ENCODE measurements around the gene ADRA2B. TPM values are rescaled to one million over a fixed set of nuclear protein-coding genes. Genes with fewer than 3 reads are reported as not detected.

The ADRA2B gene
- polyA plus RNA-seq, 2 of the 4 experiments (the other 2 are of a cell fraction) = 0.03 to 0.05 TPM

DNA sequence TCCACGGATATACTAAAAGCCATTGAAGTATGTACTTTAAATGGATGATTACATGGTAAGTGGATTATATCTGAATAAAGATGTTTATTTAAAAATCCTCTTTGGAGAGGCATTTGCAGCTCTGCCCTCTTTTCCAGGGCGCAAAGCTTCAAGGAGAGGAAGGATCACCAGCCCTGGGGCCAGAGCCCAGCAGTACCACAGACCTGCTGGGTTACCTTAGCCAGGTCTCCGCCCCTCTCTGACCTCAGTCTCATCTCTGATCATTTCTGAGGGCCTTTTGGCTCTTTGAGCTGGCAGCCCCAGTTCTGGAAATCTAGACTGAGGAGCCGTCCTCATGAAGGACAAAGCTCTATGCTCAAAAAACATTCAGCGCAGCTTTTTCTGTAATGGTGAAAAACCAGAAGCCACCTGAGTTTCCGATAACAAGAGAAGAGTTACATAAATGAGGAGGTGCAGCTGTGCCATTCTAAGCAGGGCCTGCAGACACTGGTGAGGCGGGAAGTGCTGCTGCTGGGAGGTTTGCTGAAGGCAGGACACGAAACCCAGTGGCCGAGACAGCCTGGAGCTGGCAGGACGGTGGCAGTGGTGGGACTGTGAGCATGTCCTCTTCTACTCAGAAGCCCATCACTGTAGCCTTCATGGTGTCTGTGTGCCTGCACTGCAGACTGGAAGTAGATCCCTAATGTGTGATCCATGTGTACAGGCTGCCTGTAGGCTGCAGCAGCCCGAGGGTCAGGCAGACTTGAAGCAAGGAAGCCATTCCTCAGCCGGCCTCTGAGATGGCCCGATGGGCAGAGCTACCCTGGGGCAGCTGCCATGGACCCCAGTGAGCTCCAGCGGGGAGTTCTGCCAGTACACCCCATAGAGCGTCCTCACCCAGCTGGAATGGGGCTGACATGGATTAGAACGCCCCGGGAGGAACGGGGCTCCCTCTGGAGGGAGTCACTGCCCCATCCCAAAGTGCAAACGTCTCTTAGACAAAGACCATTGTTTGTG is 27.7 kb downstream of the ADRA2B start:
- DNase-seq (ENCODE audit: low read depth in 1 of 2, low spot score in 1 of 2) (no peak), FAIRE-seq (no peak), ATAC-seq (no peak)
- H3K4me3 ChIP-seq = no peak overlapping the region
- POLR2A ChIA-PET = interaction anchor here (1.4 kb wide), 1 partner anchor 11 kb away, joined by 3 read pairs; no protein-coding TSS in a partner anchor
- TF ChIP-seq TP53 (CRISPR knock-in tag; IDR thresholded peaks at IDR 0.05) (no peak), NFE2L2 (conservative IDR thresholded peaks at IDR 0.05; ENCODE audit: low read length) (no peak), FOXS1 (CRISPR knock-in tag; IDR thresholded peaks at IDR 0.05) (no peak), GATA3 (IDR thresholded peaks at IDR 0.05; ENCODE audit: borderline replicate concordance) (no peak), HDAC2 (IDR thresholded peaks at IDR 0.05) (no peak), E2F6 (IDR thresholded peaks at IDR 0.05; ENCODE audit: borderline replicate concordance, low read depth) (no peak), REST (IDR thresholded peaks at IDR 0.05) (no peak), HOXB5 (CRISPR knock-in tag; IDR thresholded peaks at IDR 0.05) (no peak), PHF8 (IDR thresholded peaks at IDR 0.05; ENCODE audit: borderline replicate concordance, low read depth) (no peak), RNF2 (IDR thresholded peaks at IDR 0.05; ENCODE audit: borderline replicate concordance, low read depth) (no peak), ATOH8 (CRISPR knock-in tag; IDR thresholded peaks at IDR 0.05; ENCODE audit: low read depth) (no peak), JUN (IDR thresholded peaks at IDR 0.05) (no peak), ZSCAN20 (CRISPR knock-in tag; IDR thresholded peaks at IDR 0.05) (no peak), RAD21 (conservative IDR thresholded peaks at IDR 0.05 in 1 of 2, IDR thresholded peaks at IDR 0.05 in 1 of 2) (no peak), RFX5 (IDR thresholded peaks at IDR 0.05) (no peak), ZNF302 (CRISPR knock-in tag; IDR thresholded peaks at IDR 0.05) (no peak), ELK1 (IDR thresholded peaks at IDR 0.05; ENCODE audit: low read depth, low read length) (no peak)
- TF ChIP-seq, protein P1, sequence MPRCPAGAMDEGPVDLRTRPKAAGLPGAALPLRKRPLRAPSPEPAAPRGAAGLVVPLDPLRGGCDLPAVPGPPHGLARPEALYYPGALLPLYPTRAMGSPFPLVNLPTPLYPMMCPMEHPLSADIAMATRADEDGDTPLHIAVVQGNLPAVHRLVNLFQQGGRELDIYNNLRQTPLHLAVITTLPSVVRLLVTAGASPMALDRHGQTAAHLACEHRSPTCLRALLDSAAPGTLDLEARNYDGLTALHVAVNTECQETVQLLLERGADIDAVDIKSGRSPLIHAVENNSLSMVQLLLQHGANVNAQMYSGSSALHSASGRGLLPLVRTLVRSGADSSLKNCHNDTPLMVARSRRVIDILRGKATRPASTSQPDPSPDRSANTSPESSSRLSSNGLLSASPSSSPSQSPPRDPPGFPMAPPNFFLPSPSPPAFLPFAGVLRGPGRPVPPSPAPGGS (IDR thresholded peaks at IDR 0.05) = no peak
- H3K4me2 ChIP-seq = no peak overlapping the region
- no peak overlapping the region for H3K27ac ChIP-seq
- H3K9me3 ChIP-seq = no peaks in the 10 kb centered on the region
- peaks cover 12% of the 10 kb centered on the region; the same call in 1 of the 3 replicates for H3K4me1 ChIP-seq
- WGBS (ENCODE audit: missing lambda C conversion rate) = 57% methylated on average over 14 of the region's 19 CpGs
- CTCF ChIA-PET = interaction anchor here (0.6 to 1.5 kb wide), 6 partner anchors 9 to 66 kb away, joined by 3 to 9 read pairs (median 3); partner anchors contain the start of genes ADRA2B and ASTL
